Psoas muscle (tissue), 8 donors: ENCODE measurements around the gene VEZT. TPM values are rescaled to one million over a fixed set of nuclear protein-coding genes. Genes with fewer than 3 reads are reported as not detected.
A peak's percentile ranks its signal among the peaks of the same experiment; 100 is the strongest.

Experiments
- ATAC-seq, 4 donors: fragments of 200-7000 bp; cut with Tn5 transposase; one replicate each; pipeline ENCODE4 v1.9.1; 2020; ENCODE audit warnings: moderate library complexity in 3 of 4, mild to moderate bottlenecking in 2 of 4
- DNase-seq, 2 donors: peaks; one replicate each; pipeline ENCODE4 v3.0.0-alpha.2; 2020
- H3K27ac ChIP-seq: fragments of 200-600 bp; one replicate; pipeline ENCODE4 v1.8.0; 2022
- H3K27me3 ChIP-seq, 3 donors: fragments of 200-600 bp in 1 of 3; one replicate each; pipeline versions ENCODE4 v1.6.1 to v1.8.0; 2013 to 2022; ENCODE audit warnings: low read length in 2 of 3, mild to moderate bottlenecking in 2 of 3, moderate library complexity in 1 of 3; ENCODE audit not compliant: insufficient read depth in 3 of 3
- H3K36me3 ChIP-seq, 2 donors: fragments of 200-600 bp in 1 of 2; one replicate each; pipeline versions ENCODE4 v1.6.1 to v1.8.0; 2013 to 2022; ENCODE audit warnings: low read depth in 1 of 2, mild to moderate bottlenecking in 1 of 2, moderate library complexity in 1 of 2; ENCODE audit not compliant: insufficient read depth in 1 of 2
- H3K4me1 ChIP-seq: fragments of 200-600 bp; one replicate; pipeline ENCODE4 v1.8.0; 2022
- H3K4me3 ChIP-seq: fragments of 200-600 bp; one replicate; pipeline ENCODE4 v1.8.0; 2022; ENCODE audit warnings: mild to moderate bottlenecking
- H3K9me3 ChIP-seq: fragments of 200-600 bp; one replicate; pipeline ENCODE4 v1.8.0; 2022
- WGBS, 3 donors: extraction: QIAGEN DNeasy Blood & Tissue Kit; methylation state at CpG; one replicate each; pipeline versions ENCODE4 v1.1.6 to v1.1.7; 2013; 5-methylcytosine and 5-hydroxymethylcytosine counted together
- intact Hi-C, 2 donors: fragments of 100-400 bp; cut with DNase I; formaldehyde crosslinking; loops; one replicate each; pipeline versions ENCODE4 v1.11.0 to v1.14.2; 2022
- polyA plus RNA-seq, 3 donors: library from polyadenylated mRNA; stranded (reverse); fragments of 200-250 nt; gene quantifications; one replicate each; pipeline ENCODE4 v1.2.3, GENCODE V29; 2013
- total RNA-seq, 4 donors: library from RNA; stranded (reverse); fragmentation: NEBNext Ultra II Directional in 2 of 4; extraction: Animal tissue kit (Norgen Biotek cat#: 25700) in 2 of 4; gene quantifications; one replicate each; pipeline versions ENCODE4 v1.2.1 to v1.2.4, GENCODE V29; 2021 to 2023
- TF ChIP-seq, protein P1 (sequence below): fragments of 200-600 bp; IDR thresholded peaks from one replicate; pipeline ENCODE4 v1.8.0; 2022; ENCODE audit warnings: antibody characterized with exemption
- donor health status: healthy with polysubstance abuse.
- donor health status: DM: no; HTN: no; CAD: no; lungs with moderate emphysema.
- donor health status: Bipolar disorder and iron deficiency.
- donor health status: healthy.
- donor health status: DM: yes; HTN: yes; CAD: no.
- donor health status: DM: no; HTN: no; CAD: no.
- donor health status: DM: no; HTN: no; CAD: no.
- donor health status: DM: yes; HTN: yes; CAD: no.

The VEZT gene
- total and polyA plus RNA-seq, 7 donors: 31.6 to 121 (median 83.2) TPM

DNA sequence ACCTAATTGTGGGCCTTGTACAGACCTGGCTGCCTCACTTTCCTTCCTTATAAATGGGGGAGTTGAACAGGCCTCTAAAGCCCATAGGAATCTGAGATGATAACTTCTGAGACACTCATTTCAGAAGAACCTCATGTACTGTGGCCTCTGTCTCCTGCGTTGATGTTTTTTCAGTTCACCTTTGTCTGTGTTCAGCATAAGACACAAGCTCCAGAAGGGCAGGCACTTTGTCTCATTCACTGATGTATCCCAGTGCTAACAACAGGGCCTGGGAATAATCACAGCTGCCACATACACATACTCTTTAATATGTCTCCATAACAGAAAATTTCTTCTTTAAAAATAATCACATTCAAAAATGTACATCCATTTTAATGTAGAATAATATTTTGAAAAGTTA, 3.7 kb upstream of the VEZT start:
- Histone ChIP-seq H3K36me3 (no peaks in the 10 kb centered on the region), H3K4me3 (no peak overlapping the region), H3K9me3 (no peaks in the 10 kb centered on the region), H3K27me3 (no peaks in the 10 kb centered on the region), H3K4me1 (peaks cover 13% of the 10 kb centered on the region), H3K27ac (no peak overlapping the region)
- intact Hi-C loops: no loop called here
- 91 to 97% (median 93%) methylated on average over 1 of the region's 1 CpG for WGBS, 3 donors
- DNase-seq (no peak), ATAC-seq (no peak)
- TF ChIP-seq, protein P1, sequence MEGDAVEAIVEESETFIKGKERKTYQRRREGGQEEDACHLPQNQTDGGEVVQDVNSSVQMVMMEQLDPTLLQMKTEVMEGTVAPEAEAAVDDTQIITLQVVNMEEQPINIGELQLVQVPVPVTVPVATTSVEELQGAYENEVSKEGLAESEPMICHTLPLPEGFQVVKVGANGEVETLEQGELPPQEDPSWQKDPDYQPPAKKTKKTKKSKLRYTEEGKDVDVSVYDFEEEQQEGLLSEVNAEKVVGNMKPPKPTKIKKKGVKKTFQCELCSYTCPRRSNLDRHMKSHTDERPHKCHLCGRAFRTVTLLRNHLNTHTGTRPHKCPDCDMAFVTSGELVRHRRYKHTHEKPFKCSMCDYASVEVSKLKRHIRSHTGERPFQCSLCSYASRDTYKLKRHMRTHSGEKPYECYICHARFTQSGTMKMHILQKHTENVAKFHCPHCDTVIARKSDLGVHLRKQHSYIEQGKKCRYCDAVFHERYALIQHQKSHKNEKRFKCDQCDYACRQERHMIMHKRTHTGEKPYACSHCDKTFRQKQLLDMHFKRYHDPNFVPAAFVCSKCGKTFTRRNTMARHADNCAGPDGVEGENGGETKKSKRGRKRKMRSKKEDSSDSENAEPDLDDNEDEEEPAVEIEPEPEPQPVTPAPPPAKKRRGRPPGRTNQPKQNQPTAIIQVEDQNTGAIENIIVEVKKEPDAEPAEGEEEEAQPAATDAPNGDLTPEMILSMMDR: no peak

DNA sequence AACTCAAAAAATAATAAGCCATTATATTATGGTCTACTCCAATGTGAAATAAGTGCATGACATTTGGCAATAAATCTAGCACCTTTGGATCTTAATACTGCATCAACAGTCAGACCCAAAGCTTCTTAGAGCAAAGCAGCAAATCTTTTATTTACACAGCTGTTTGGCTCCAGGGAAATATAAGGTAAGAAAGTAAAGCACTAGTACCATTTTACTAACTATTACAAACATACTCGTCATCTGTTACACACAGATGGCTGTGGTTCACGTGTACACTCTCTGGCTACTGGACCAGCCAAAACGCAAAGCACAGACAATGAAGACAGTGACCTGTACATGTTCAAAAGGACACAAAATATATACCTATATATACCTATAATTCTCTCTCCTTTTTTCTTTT, 3.1 kb upstream of the VEZT start:
- TF ChIP-seq, protein P1: no peak
- Histone ChIP-seq H3K4me3 (no peak overlapping the region), H3K27me3 (no peaks in the 10 kb centered on the region), H3K4me1 (peaks cover 18% of the 10 kb centered on the region), H3K36me3 (no peaks in the 10 kb centered on the region), H3K27ac (no peak overlapping the region), H3K9me3 (no peaks in the 10 kb centered on the region)
- DNase-seq (no peak), ATAC-seq (no peak)
- intact Hi-C loops: no loop called here
- 94 to 95% (median 94%) methylated on average over 3 of the region's 3 CpGs for WGBS, 3 donors

DNA sequence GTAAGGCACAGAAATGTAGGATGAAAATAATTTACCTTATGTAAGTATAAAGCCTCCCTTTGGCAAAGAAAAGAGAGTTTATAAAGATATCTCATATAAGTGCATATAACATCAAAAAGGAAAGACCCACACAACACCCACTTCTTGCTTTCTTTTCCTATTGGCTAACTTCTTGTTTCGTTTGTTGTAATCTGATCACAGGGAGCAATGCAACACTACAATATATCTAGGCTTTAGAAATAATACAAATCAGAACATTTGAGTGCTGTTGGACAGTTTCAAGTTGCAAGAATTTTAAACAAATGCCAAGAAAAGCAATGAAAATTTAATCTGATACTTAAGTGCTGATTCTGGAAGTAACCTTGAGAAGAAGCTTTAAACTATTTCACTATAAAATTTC, 1.7 kb upstream of the VEZT start:
- TF ChIP-seq, protein P1: no peak
- 17 to 24% (median 18%) methylated on average over 1 of the region's 1 CpG for WGBS, 3 donors
- intact Hi-C loops: loop anchor here in 1 of 2 donors (5.0 kb wide), 2 partner anchors 99 to 144 kb away; partner anchors contain the start of gene NR2C1
- no peaks in the 10 kb centered on the region for H3K36me3 ChIP-seq
- no peaks in the 10 kb centered on the region for H3K27me3 ChIP-seq
- ATAC-seq (no peak), DNase-seq (no peak)
- peak overlapping the region; percentile 88 for H3K4me3 ChIP-seq
- H3K27ac ChIP-seq: no peak overlapping the region
- peaks cover 28% of the 10 kb centered on the region for H3K4me1 ChIP-seq
- no peaks in the 10 kb centered on the region for H3K9me3 ChIP-seq

DNA sequence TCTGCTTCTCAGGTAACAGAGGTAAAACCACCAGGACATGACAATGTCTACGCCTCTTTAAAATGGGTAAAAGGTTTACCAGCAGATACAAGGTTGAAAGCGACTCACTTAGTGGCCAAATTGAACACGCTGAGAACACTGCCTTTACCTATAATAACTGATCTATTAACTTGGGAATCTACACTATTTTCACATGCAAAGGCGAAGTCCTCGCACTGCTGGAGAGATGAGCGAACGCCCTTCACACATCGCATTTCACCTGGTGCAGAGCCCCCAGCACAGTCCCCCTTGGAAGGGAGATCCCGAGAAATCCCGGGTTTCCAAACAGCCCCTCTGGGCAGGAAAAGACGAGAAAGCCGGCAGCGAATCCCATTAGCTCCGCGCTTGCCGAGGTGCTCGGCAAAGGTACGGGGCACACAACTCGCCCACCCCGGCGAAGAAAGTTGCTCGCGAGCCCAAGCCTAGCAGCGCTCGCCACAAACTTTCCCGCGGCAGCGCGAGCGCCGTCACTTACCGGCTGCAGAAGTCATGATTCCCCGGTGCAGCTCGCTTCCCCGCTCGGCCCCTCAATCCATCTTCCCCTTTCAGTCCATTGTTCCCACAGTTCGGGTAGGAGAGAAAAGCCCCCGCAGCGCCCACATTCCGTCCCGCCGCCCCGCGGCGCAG, 763 bp upstream of the VEZT start:
- no peaks in the 10 kb centered on the region for H3K27me3 ChIP-seq
- intact Hi-C loops: loop anchor here in 1 of 2 donors (5.0 kb wide), 2 partner anchors 100 to 145 kb away; partner anchors contain the start of gene NR2C1
- TF ChIP-seq, protein P1: no peak
- H3K36me3 ChIP-seq: no peaks in the 10 kb centered on the region
- peaks cover 37% of the 10 kb centered on the region for H3K4me1 ChIP-seq
- no peaks in the 10 kb centered on the region for H3K9me3 ChIP-seq
- ATAC-seq (peak; percentile 17 to 42 (median 26)), DNase-seq (no peak)
- peak overlapping the region; percentile 91 for H3K27ac ChIP-seq
- peak overlapping the region; percentile 88 for H3K4me3 ChIP-seq
- 0 to 1% (median 0%) methylated on average over 43 to 45 of the region's 45 CpGs for WGBS, 3 donors
